ENCODE measurements around the gene SAMSN1. TPM values are rescaled to one million over a fixed set of nuclear protein-coding genes. Genes with fewer than 3 reads are reported as not detected.
A peak's percentile ranks its signal among the peaks of the same experiment; 100 is the strongest.

Gene SAMSN1
- total and polyA plus RNA-seq, 9 of the 15 experiments (the other 6 are each of a cell fraction or from before 2014, with no cell fraction given), result 101 to 223 (median 159) TPM

GRCh38 chr21:14587266-14587665 is 41.2 kb upstream of the SAMSN1 start:
- no peak for FAIRE-seq
- no TSS peak for BruUV-seq (replicated peaks)
- peak; percentile 90 for TF ChIP-seq ZNF311 (CRISPR knock-in tag; IDR thresholded peaks at IDR 0.05)
- TF ChIP-seq FOXJ2 (tag; IDR thresholded peaks at IDR 0.05), result no peak
- TF ChIP-seq, protein P1, sequence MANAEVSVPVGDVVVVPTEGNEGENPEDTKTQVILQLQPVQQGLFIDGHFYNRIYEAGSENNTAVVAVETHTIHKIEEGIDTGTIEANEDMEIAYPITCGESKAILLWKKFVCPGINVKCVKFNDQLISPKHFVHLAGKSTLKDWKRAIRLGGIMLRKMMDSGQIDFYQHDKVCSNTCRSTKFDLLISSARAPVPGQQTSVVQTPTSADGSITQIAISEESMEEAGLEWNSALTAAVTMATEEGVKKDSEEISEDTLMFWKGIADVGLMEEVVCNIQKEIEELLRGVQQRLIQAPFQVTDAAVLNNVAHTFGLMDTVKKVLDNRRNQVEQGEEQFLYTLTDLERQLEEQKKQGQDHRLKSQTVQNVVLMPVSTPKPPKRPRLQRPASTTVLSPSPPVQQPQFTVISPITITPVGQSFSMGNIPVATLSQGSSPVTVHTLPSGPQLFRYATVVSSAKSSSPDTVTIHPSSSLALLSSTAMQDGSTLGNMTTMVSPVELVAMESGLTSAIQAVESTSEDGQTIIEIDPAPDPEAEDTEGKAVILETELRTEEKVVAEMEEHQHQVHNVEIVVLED (CRISPR knock-in tag; IDR thresholded peaks at IDR 0.05), result 0 out of 2 replicates have a peak, but pooled peaks have one; percentile 8
- peak; percentile 32; the same call in 1 of the 2 replicates for TF ChIP-seq ZNF239 (CRISPR knock-in tag; IDR thresholded peaks at IDR 0.05)
- no peak for TF ChIP-seq HMGN3 (IDR thresholded peaks at IDR 0.05; ENCODE audit: borderline replicate concordance, extremely low read depth, insufficient read length, low read depth, low read length)
- 0 out of 2 replicates have a peak, but pooled peaks have one; percentile 33 for TF ChIP-seq TSHZ1 (CRISPR knock-in tag; IDR thresholded peaks at IDR 0.05)
- peak; percentile 63; the same call in 1 of the 2 replicates for TF ChIP-seq KLF6 (CRISPR knock-in tag; IDR thresholded peaks at IDR 0.05; ENCODE audit: borderline replicate concordance)
- 0 out of 2 replicates have a peak, but pooled peaks have one; percentile 38 for TF ChIP-seq GTF2A2 (tag; IDR thresholded peaks at IDR 0.05)
- 0 out of 2 replicates have a peak, but pooled peaks have one; percentile 36 for TF ChIP-seq MEF2D (tag; conservative IDR thresholded peaks at IDR 0.05; ENCODE audit: low read depth)
- TF ChIP-seq ZNF785 (CRISPR knock-in tag; IDR thresholded peaks at IDR 0.05), result no peak
- TF ChIP-seq RCOR1 (IDR thresholded peaks at IDR 0.05; ENCODE audit: borderline replicate concordance in 1 of 2, low read depth in 2 of 2, low read length in 2 of 2), result no peak
- peak; percentile 40; the same call in 1 of the 2 replicates for TF ChIP-seq PTTG1 (tag; IDR thresholded peaks at IDR 0.05; ENCODE audit: low read depth)
- no peak for TF ChIP-seq TRIM28 (IDR thresholded peaks at IDR 0.05)
- TF ChIP-seq TGIF2 (CRISPR knock-in tag; IDR thresholded peaks at IDR 0.05), result no peak
- no peak for TF ChIP-seq CEBPG (CRISPR knock-in tag; IDR thresholded peaks at IDR 0.05)
- no peak for TF ChIP-seq CEBPG (tag; conservative IDR thresholded peaks at IDR 0.05 in 1 of 2, IDR thresholded peaks at IDR 0.05 in 1 of 2)
- TF ChIP-seq PTRF (tag; IDR thresholded peaks at IDR 0.05), result peak; percentile 64; the same call in 1 of the 2 replicates
- peak; percentile 76 for TF ChIP-seq DDX20 (tag; IDR thresholded peaks at IDR 0.05; ENCODE audit: low read depth)
- peak; percentile 55; the same call in 1 of the 2 replicates for TF ChIP-seq ZNF316 (IDR thresholded peaks at IDR 0.05)
- TF ChIP-seq ILK (tag; IDR thresholded peaks at IDR 0.05; ENCODE audit: borderline replicate concordance, low read depth), result 0 out of 2 replicates have a peak, but pooled peaks have one; percentile 25

More at GRCh38 chr21:14587266-14587665, 41.2 kb upstream of the SAMSN1 start:
- Histone ChIP-seq H3K79me2 (ENCODE audit: control insufficient read depth, insufficient read depth, low read length) (peaks cover 11% of the 10 kb centered on the region), H3K27ac (ENCODE audit: extremely low read depth, low read depth, low read length) (no peak overlapping the region), H3K36me3 (ENCODE audit: control insufficient read depth, insufficient read depth, low read length) (no peaks in the 10 kb centered on the region), H4K20me1 (replicated peaks; ENCODE audit: control insufficient read depth, insufficient read depth, low read length) (no peaks in the 10 kb centered on the region), H3K9me3 (replicated peaks; ENCODE audit: control insufficient read depth, insufficient read depth, low read depth, low read length) (no peaks in the 10 kb centered on the region), H3K4me2 (ENCODE audit: insufficient read depth, low read length) (no peak overlapping the region), H3K9me1 (ENCODE audit: control insufficient read depth, insufficient read depth, low read length) (no peaks in the 10 kb centered on the region), H3K9ac (ENCODE audit: insufficient read depth in 1 of 2, low read depth in 2 of 2, low read length in 2 of 2) (no peak overlapping the region), H3K4me1 (replicated peaks in 1 of 2; ENCODE audit: control insufficient read depth in 2 of 2, insufficient read depth in 2 of 2, low read length in 2 of 2) (peaks cover 0 to 10% of the 10 kb centered on the region in 2 experiments; a peak in 2 of 5 replicates), H2AFZ (ENCODE audit: low read depth, low read length) (no peak overlapping the region), H3K4me3 (no peak overlapping the region), H3K27me3 (ENCODE audit: control insufficient read depth in 2 of 2, insufficient read depth in 2 of 2, low read length in 2 of 2) (no peaks in the 10 kb centered on the region)
- intact Hi-C loops (cut with micrococcal nuclease) (no loop called here), in situ Hi-C loops (cut with MboI) (no loop called here)
- ChIA-PET CTCF (ENCODE audit: low intra/inter-chr PET ratio) (no interaction called here), POLR2A (no interaction called here)
- no peak for ATAC-seq
- no peak for DNase-seq (ENCODE audit: extremely low read depth in 1 of 4, low spot score in 3 of 4)

Measured in K562 (cell line).